PC-9 (cell line): ENCODE measurements around the gene PIR.

Experiments
- EZH2 ChIP-seq: fragments of 200-600 bp; sonication (generic); IDR thresholded peaks from 2 replicates; pipeline ENCODE4 v1.8.0; 2017; ENCODE audit warnings: antibody characterized with exemption, low read depth
- TF ChIP-seq, protein P1 (sequence below): fragments of 200-600 bp; sonication (generic); conservative IDR thresholded peaks from 2 replicates; pipeline ENCODE4 v1.6.1; 2017; ENCODE audit warnings: mixed run types, antibody characterized with exemption, mild to moderate bottlenecking, moderate library complexity

GRCh38 chrX:15350329-15350996 lies 142.7 kb downstream of the PIR start:
- TF ChIP-seq, protein P1, sequence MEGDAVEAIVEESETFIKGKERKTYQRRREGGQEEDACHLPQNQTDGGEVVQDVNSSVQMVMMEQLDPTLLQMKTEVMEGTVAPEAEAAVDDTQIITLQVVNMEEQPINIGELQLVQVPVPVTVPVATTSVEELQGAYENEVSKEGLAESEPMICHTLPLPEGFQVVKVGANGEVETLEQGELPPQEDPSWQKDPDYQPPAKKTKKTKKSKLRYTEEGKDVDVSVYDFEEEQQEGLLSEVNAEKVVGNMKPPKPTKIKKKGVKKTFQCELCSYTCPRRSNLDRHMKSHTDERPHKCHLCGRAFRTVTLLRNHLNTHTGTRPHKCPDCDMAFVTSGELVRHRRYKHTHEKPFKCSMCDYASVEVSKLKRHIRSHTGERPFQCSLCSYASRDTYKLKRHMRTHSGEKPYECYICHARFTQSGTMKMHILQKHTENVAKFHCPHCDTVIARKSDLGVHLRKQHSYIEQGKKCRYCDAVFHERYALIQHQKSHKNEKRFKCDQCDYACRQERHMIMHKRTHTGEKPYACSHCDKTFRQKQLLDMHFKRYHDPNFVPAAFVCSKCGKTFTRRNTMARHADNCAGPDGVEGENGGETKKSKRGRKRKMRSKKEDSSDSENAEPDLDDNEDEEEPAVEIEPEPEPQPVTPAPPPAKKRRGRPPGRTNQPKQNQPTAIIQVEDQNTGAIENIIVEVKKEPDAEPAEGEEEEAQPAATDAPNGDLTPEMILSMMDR: no peak
- TF ChIP-seq EZH2: no peak
